Ureter (tissue), 1 donor: ENCODE measurements around the gene NDUFA3. TPM values are rescaled to one million over a fixed set of nuclear protein-coding genes. Genes with fewer than 3 reads are reported as not detected.
"Not testable (repeated sequence)": the region's sequence is repeated elsewhere in the genome, so short reads cannot be mapped to it uniquely, and the experiment has no call there.

Experiments used
- DNase-seq: peaks from one replicate; pipeline ENCODE4 v3.0.0-alpha.2; 2020; ENCODE audit warnings: low spot score
- total RNA-seq: library from RNA; stranded (reverse); gene quantifications from one replicate; pipeline ENCODE4 v1.2.4, GENCODE V29; 2023
- donor health status: DM: yes; HTN: yes; CAD: no.

The NDUFA3 gene
- total RNA-seq: 126 TPM

DNA sequence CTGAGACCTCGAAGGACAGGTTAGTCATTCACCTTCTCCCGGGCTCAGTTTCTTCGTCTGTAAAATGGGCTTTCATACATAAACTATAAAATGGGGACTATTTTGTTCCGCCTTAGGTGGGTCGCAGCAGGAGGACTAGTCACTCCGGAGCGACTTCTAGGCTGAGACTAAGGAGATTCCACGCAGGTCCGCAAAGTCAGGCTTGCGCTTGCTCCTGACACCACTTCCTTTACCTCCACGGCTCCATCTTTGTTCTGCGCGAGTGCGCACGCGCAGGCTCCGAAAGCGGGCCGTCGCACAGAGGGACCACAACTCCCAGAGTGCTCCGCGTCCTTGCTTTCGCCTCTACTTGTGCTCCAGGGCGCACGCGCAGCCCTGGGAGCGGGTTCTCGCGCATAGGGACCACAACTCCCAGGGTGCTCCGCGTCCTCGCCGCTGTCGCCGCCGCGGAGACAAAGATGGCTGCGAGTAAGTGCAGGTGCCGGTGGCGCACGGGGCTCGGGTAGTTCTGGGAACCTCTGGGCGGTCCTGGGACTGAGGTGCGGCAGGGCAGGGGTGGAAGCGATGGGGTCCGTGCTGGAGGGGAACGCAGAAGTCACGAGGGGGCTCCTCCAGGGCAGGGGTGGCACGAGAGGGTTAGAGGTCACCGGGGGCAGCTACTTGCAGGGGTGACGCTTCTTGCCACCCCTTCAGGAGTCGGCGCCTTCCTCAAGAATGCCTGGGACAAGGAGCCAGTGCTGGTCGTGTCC is at the start of gene NDUFA3:
TSS of gene NDUFA3 (plus strand) at position 435 of the 749 bp plus-strand sequence. CDS start at position 459, 24 bp downstream.
- peak; percentile 97 for DNase-seq

DNA sequence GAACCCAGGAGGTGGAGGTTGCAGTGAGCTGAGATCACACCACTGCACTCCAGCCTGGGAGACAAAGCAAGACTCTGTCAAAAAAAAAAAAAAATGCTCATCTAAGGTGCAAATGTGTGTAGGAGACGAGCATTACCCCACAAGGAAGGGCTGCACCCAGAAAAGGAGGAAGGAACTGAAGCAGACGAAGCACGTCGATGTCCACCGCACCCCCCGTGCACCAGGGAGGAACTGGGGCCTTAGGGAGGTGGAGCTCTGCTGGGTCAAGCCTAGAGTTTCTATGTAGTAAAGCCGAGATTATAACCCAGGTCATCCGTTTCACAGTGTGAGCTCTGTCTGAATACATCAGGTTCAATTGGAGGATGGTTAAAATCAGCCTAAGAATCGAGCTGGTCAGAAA is 40.0 kb upstream of the NDUFA3 start:
- DNase-seq: no peak

DNA sequence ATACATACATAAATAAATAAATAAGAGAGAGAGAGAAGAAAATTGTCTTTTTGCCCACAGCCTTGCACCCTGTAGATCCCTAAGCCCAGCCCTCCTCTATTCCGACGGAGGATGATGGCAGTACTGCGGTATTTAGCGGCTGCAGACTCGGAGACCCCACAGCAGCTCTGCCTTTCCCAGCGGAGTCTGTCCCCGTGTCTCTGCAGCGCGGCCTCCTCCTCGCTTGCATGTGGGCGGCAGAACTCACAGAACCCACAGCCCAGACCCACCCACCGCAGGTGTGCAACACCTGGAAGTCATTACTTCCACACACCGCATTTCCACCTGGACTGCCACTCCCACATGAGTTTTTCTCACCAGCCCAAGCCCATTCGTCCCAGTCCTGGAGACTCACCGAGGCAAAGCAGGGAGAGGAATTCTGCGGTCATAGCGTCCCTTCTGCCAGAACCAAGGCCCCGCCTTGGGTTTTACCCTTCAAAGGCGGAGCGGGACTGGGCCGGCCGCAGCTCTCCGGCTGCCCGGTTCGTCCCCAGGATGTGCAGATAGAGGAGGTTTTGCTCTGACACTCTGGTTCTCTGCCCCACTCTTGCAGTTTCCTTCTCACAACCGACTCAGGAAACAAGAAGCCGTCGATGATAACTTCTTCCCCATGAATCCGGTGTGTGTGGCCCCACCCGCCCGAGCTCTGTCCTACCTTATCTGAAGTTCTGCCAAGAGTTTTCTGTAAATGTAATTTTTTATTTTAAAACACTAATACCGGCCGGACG is 39.1 kb upstream of the NDUFA3 start, which contains the start of gene VSTM1:
TSS of gene VSTM1 (minus strand) at position 548 of the 767 bp plus-strand sequence. CDS start at position 428, 120 bp downstream.
- no peak for DNase-seq

DNA sequence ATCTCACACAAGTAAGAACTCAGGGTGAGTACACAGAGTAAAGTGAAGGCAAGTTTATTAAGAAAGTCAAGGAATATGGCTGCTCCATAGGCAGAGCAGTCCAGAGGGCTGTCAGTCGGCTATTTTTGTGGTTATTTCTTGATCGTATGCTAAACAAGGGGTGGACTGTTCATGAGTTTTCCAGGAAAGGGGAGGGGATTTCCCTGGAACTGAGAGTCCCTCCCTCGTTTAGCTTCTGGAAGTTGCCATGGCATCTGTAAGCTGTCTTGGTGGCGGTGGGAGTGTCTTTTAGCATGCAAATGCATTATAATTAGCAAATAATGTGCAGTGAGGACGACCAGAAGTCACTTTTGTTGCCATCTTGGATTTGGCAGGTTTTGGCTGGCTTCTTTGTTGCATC is 33.2 kb upstream of the NDUFA3 start:
- no peak for DNase-seq

- no peak for DNase-seq
Measured at GRCh38 chr19:54073829-54074228, 28.8 kb upstream of the NDUFA3 start.

GRCh38 chr19:54074851-54075250 is 27.8 kb upstream of the NDUFA3 start:
- no peak for DNase-seq

- no peak for DNase-seq
Measured at GRCh38 chr19:54077334-54077733, 25.3 kb upstream of the NDUFA3 start.

DNA sequence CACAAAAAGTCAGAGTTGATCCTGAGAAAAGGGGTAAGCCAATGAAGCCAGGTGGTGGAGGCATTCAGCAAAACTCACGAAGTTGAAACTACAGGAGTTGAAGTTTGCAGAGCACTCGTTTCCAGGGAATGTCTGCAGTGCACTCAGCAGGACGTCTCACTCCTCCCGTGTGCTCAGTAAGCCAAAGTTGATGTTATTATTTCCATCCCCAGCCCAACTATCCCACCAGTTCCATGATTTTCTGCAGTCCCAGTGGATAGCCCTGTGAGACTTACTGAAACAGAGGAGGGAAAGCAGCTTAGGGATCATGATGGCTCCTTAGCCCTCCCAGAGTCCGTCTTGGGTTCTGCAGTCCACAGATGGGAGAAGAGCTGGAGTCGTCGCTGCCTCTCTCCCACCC is 21.6 kb upstream of the NDUFA3 start, which contains the start of gene TARM1:
TSS of gene TARM1 (minus strand) at position 334 of the 400 bp plus-strand sequence. CDS start at position 309, 25 bp downstream.
- no peak for DNase-seq

- no peak for DNase-seq
Measured at GRCh38 chr19:54084410-54084809, 18.2 kb upstream of the NDUFA3 start.

DNA sequence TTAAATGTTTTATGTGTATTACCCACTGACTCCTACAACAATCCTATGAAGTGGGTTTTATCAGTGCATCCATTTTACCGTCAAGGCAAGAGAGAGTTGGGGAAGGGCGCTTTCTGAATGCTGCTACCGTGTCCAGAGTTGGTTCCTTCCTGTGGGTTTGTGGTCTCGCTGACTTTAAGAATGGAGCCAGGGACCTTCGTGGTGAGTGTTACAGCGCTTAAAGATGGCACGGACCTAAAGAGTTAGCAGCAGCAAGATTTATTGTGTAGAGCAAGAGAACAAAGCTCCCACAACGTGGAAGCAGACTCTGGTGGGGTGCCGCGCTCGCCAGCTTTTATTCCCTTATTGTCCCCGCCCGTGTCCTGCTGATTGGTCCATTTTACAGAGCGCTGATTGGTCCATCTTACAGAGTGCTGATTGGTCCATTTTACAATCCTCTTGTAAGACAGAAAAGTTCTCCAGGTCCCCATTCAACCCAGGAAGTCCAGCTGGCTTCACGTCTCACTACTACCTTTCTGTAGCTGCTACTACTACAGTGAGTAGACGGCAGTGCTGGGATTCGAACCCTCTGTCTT is 8.1 kb upstream of the NDUFA3 start:
- no peak for DNase-seq

DNA sequence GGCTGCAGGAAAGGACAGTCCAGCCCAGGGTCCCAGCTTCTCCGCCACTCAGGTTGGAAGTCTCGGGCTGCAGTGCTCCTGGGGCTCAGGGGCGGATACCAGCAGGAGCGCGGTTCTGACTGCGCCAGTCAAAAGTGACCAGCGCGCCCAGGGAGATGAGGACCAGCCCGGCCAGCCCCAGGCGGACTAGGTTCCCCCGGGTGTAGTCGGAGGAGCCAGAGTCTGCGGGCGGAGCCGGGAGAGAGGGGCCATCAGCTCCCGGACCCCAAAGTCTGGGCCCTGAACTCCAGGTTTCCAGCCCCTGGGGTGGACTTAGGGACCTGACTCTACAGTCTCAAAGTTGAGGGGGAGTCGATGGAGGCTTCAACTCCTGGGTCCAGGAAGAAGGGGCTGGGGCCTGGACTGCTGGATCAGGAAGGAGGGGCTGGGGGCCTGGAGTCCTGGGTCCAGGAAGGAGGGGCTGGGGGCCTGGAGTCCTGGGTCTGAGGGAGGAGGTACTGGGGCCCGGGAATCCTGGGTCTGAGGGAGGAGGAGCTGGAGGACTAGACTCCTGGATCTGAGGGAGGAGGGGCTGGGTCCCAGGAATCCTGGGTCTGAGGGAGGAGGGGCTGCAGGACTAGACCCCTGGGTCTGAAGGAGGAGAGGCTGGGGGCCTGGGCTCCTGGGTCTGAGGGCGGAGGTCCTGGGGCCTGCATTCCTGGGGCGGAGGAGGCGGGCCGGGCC is 7.4 kb upstream of the NDUFA3 start:
- DNase-seq: no peak

- DNase-seq: not testable (repeated sequence)
Measured at GRCh38 chr19:54095859-54096616, 6.6 kb upstream of the NDUFA3 start.

- no peak for DNase-seq
Measured at GRCh38 chr19:54096617-54097106, 6.0 kb upstream of the NDUFA3 start.

- no peak for DNase-seq
Measured at GRCh38 chr19:54099190-54099902, 3.3 kb upstream of the NDUFA3 start.

DNA sequence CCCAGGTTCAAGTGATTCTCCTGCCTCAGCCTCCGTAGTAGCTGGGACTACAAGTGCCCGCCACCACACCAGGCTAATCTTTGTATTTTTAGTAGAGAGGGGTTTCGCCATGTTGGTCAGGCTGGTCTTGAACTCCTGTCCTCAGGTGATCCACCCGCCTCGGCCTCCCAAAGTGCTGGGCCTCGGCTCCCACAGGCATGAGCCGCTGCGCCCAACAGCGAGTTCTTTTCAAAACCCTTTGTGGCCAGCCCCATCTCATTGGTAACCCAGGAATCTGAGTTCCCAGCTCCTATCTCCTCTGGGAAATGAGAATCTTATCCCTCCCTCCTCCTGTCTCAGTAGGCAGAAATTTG is 2.8 kb upstream of the NDUFA3 start:
- not testable (repeated sequence) for DNase-seq

DNA sequence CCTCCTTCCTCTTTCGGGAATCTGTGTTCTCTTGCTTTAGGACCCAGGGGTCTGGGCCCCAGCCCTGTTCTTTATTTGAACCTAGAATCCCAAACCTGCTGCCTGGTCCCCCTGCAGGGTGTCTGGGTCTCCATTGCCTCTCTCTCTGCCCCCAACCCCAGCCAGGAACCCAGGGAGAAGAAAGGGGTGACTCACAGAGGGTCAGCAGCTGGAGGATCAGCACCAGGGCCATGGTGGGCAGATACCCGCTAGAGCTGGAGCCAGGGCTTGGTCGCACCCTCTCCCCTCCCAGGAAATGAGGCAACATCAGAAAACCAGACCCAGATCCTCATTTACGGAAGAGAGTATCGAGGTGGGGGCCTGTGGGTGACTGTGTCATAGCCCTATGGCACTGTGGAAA is 2.1 kb upstream of the NDUFA3 start, which contains the start of gene OSCAR:
TSS of gene OSCAR (minus strand) at position 243 of the 400 bp plus-strand sequence. CDS start at position 232, 11 bp downstream.
- no peak for DNase-seq

- DNase-seq: no peak
Measured at GRCh38 chr19:54104998-54105715, 2.5 kb downstream of the NDUFA3 start.

DNA sequence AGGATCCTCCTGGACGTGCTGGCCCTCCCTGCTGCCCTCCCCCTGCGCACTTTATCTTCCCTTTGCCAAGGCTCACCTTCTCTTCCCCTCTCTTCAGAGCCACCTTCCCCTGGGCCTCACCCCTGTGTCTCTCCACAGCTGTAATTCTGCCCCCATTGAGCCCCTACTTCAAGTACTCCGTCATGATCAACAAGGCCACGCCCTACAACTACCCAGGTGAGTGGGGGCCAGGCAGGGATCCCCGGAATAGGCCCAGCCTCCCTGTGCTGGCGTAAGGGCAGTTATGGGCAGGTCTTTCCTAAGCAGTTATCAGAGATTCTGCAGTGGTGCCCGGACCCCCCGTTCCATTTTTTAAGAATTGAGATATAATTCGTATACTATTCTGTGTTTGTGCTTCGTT is 3.1 kb downstream of the NDUFA3 start:
- DNase-seq: no peak

DNA sequence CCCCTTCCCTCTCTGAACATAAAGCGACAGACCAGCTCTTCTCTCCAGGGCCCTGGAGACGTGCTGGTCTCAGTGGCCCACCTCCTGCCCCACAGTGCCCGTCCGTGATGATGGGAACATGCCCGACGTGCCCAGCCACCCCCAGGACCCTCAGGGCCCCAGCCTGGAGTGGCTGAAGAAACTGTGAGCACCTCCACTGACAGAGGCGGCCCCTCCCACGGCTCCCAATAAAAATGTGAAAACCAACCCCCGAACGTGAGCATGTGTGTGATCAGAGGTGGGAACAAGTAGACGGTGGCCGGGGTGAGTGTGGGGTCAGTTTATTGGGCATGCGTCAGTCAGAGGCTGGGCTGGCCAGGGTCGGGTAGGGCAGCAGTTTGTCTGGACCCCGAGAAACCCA is 4.1 kb downstream of the NDUFA3 start:
- no peak for DNase-seq
